HG03135 (cell line): ENCODE results near the gene HYAL1.
"Not testable (repeated sequence)": the region's sequence is repeated elsewhere in the genome, so short reads cannot be mapped to it uniquely, and the experiment has no call there.

Experiments used
- ATAC-seq: cut with Tn5 transposase; IDR thresholded peaks from one replicate; pipeline ENCODE4 v1.9.1; 2021; ENCODE audit warnings: mild to moderate bottlenecking, moderate library complexity; ENCODE audit not compliant: unreplicated experiment

Gene HYAL1

DNA sequence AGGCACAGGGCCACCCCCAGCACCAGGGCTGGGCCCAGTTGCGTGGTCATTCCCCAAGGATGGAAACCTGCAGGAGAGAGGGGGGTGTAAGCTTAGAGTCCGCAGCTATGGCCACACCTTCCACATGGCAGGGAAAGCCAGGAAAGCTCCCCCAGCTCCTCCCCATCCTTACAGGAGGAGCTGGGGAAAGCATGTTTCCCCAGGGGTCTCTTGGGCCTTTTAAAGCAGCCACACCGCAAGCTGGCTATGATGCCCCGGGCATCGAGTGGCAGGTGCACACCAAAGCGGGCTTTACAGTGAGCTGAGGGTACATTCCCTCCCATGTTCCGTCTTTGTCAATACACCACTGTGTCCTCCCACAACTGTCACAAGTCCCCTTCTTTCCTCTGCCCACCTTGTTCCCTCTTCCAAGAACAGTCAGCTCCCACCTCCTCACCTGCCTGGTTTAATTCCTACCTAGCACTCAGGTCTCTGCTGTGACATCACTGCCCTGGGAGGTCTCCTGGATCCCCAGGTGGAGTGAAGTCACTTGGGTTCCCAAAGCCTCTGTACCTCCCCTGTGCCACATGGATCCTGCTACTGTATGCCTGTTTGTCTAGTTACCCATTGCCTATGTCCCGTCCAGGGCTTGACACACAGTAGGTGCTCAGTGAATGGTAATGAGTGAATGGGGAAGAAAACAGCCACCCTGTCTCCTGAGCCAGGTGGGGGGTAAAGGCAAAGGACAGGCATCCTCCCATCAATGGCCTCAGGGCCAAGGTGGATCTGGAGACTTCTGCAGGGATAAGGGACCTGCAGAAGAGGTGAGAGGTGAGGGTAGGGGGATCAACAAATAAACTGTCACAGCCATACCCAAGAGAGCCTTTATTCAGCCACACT lies 7.6 kb downstream of the HYAL1 start:
- ATAC-seq: no peak

DNA sequence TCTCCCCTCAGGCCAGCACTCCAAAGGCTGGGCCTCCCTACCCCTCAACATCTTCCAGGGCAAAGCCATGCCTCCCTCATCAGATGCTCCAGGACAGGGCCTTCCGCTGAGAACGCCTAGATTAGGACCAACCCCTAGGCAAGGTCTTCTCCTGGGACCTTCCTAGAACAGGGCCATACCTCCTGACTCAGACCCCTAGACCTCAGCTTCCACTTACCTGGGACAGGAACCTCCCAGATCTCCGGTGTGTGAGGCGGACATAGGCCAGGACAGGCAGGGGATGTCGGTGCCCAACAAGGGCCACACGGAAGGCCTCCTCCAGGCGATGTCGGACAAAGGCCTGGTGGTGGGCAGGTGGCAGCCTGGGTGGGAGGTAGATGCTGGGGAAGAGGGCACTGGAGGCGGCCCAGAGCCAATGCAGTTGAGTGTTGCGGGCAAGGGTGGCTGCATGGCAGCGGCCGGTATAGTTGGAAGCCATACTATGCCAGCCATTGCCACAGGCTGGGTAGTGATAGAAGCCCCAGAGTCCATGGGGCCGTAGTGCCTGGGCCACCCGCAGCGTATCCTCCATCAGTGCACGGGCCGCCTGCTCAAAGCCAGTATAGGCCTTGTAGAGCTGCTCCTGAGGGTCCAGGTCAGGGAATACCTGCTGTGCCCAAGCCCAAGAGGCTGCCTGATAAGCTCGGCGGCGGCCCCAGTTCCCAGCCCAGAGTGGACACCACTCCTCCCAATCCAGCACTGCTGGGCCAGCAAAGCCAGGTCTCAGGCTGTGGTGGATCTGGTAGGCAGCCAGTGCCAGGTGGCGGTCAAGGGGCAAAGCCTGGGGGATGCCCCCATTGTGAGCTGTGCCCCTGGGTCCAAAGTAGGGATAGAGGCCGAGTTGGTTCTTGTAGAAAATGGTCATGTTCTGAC lies 8.6 kb downstream of the HYAL1 start:
- no peak for ATAC-seq

DNA sequence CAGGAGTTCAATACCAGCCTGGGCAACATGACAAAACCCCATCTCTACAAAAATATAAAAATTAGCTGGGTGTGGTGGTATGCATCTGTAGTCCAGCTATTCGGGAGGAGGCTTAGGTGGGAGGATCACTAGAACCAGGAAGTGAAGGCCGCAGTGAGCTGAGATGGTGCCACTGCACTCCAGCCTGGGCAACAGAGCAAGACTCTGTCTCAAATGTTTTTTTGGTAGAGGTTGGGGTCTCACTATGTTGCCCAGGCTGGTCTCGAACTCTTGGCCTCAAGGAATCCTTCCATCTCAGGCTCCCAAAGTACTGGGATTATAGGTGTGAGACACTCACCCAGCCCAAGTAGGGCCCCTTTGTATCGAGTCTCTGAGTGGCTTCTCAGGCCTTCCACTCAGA lies 9.3 kb downstream of the HYAL1 start:
- ATAC-seq: no peak

DNA sequence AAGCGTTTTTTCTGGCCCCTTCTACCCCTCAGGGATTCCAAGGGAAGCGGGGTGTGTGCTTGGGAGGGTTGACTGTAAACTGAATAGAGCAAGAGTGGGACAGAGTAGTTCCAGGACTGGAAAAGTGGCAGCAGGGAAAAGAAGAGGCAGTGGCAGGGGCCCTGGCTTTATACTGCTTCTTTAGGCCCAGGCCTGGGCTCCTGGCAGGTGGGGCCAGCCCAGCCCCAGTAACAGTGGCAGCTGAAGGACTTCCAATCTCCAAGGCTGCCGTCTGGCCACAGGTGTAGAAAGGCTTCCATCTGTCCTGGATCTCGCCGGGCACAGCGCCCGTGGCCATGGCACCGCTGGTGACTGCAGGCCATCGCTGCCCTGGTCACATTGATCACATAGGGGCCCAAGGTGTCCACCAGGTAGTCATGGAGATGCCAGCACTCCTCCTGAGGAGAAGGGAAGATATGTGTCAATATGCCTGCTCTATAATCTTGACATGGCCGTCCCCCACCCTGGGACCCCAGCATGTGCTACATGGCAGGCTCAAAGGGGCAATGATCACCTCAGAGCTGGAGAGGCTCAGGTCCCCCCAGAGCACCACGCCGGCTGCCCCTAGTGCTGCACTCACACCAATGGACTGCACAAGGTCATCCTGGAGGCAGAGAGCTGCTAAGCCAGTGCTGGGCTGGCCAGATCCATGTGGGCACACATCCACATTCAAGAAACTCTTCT lies 10.1 kb downstream of the HYAL1 start:
- ATAC-seq: no peak

DNA sequence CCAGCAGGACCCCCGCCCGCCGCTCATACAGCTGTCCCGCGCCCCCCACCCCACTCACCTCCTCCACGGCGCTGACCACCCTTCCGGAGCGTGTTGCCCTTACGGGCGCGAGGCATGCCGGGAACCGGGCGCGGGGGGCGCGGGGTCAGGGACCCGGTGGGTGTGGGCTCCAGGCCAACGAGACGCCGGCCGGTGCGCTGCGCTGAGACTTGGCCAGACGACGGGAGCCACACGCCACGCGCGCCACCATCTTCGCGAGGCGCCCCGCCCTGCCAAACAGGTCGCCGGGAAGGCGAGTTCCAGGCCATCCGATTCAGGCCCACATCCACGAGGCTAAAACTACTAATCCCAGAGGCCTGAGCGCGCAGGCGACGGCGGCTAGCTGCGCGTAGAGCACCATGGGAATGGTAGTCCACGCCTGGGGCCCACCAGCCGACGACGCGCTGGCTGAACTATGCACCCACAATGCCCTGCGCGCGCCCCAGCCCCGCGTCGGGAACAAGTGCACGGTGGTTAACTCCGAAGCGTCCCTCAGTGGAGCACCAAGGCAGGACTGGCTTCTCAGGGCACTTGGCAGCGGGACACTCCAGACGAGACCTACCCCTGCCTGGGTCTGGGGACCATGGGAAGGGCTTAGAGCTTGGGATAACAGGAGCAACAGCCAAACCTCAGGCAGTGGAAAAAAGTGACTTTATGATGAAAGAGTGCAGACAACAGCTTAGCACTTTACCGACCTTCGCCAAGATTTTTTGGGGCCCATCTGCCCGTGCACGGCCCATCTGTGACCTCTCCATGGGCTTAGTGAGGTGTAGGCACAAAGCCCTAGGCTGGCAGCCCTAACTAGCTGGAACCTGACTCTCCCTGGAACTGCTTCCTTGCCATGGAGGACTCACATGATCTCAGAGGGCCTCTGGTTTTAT lies 11.0 kb downstream of the HYAL1 start, which contains the start of gene IFRD2:
IFRD2 (minus strand) TSS at position 271 of the 920 bp plus-strand sequence; CDS start at position 116, 155 bp downstream.
- ATAC-seq: peak; percentile 93

DNA sequence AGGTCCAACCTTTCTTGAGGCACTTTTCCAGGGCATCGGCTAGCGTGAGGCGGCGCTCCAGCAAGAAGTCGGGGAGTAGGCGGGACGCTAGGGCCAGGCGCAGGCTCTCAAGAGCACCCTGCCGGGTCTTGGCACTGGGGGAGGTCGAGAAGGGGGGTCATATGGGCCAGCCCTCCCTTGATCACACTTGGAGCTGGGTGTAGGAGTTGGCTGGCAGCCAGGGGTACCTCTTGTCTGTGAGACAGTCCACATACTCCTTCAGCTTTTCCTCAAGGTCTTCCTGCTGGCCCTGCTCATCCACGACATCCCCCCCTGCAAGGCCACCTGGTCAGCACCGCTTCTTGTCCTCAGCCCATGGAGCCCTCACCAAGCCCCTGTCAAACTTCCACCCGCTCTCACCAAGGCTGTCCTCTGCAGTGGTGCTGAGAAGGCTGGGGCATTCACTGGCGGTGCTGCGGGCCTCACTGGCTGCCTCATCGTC lies 13.2 kb downstream of the HYAL1 start:
- no peak for ATAC-seq

DNA sequence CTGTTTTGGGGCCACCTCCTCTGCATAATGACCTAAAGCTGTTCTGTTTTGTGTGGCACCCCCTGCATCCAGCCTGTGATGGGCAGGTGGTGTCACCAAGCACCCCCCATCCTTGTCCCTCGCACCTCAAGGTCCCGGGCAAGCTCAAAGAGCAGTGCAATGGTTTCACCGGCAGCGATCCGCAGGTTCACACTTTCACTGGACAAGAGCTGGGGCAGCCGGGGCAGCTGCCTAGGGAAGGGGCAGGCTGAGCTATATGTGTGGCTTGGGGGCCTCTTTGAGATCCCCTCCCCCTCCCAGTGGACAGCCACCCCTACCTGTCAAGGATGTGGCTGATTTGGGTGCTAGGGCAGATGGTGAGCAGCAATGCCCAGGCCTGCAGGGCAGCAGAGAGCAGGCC lies 14.2 kb downstream of the HYAL1 start:
- no peak for ATAC-seq

DNA sequence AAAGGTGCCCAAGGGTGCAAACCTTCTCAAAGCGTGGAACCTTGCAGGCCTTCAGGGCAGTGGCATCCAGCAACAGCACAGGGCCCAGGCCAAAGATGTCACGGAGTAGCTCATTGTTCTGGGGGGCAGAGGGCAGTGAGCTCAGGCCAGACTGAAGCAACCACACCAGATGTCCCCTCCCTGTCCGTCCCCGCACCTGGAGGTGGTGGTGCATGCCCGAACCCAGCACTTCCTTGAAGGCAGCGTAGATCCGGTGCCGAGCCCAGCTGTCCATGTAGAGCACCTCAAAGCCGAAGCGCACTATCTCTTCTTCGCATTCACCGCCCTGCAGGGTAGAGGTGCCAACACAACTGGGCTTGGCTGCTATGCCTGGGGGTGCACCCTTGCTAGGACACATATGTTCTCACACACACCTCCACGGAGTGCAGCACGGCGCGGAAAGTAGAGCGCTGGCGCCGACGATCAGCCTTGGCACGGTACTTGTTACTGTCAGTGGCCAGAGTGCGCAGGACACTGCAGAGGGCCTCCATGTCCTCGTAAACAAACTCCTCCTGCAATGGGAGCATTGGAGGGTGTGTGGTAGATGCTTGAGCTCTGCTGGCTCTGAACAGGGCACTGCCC lies 14.9 kb downstream of the HYAL1 start:
- no peak for ATAC-seq

DNA sequence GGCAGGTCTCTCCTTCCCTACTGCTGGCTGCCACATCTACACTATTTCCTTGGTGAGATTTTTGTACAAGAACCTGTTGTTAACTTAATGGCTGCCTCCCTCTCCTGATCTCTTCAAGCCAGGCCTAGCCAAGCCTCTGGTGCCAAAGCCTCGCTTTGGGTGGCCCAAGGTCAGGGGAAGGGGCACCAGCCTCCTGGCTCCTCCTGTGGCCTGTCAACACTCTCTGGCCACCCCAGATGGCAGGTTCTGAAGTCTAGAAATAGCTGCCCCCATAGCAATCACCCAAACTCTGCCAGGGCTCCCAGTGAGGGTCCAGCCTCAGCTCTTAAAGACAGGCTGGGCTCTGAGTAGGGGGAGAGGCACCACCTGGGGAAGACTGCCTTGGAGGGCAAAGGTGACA lies 16.1 kb downstream of the HYAL1 start:
- no peak for ATAC-seq

DNA sequence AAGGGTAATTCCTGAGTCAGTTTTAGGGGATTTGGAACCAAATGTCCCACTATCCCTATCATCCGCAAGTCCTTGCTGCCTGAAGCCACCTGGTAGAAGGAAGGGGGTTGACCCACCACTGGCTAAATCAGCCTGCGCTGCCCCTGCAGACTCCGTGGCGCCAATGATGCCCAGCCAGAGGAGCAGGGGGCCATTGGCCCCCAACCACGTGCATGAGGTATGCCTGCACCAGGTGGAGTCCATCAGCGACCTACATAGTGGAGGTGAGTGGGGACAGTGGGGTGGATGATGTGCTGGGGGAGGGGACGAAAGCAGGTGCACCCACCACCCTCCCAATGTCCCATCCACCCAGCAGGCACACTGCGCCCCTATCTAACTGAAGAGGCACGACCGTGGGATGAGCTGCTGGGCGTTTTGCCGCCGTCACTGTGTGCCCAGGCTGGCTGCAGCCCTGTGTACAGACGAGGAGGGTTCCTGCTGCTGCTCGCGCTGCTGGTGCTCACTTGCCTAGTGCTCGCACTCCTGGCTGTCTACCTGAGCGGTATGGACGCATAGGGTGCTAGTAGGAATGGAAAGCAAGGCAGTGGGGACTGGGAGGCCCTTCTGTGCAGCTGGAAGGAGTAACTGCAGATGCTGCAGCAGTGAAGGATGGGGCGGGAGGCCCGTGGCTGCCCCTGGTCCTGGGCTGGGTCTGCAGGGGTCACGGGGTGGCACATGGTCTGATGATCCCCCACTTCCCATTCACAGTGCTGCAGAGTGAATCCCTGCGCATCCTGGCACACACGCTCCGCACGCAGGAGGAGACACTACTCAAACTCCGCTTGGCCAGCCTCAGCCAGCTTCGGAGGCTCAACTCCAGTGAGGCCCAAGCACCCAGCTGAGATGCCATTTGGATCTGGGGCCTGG lies 16.8 kb downstream of the HYAL1 start:
- no peak for ATAC-seq

DNA sequence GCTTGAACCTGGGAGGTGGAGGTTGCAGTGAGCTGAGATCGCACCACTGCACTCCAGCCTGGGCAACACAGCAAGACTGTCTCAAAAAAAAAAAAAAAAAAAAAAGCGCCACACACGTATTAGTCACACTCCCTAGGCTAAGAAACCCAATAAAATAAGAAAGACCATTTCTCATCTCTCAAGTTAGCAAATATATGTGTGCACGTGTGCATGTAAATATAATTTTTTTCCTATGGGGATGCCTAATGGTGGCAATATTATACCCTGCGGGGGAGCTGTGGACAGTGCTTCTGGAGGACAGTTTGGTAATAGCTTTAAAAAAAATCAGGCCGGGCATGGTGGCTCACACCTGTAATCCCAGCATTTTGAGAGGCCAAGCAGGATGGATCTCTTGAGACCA lies 19.3 kb downstream of the HYAL1 start:
- ATAC-seq: not testable (repeated sequence)

DNA sequence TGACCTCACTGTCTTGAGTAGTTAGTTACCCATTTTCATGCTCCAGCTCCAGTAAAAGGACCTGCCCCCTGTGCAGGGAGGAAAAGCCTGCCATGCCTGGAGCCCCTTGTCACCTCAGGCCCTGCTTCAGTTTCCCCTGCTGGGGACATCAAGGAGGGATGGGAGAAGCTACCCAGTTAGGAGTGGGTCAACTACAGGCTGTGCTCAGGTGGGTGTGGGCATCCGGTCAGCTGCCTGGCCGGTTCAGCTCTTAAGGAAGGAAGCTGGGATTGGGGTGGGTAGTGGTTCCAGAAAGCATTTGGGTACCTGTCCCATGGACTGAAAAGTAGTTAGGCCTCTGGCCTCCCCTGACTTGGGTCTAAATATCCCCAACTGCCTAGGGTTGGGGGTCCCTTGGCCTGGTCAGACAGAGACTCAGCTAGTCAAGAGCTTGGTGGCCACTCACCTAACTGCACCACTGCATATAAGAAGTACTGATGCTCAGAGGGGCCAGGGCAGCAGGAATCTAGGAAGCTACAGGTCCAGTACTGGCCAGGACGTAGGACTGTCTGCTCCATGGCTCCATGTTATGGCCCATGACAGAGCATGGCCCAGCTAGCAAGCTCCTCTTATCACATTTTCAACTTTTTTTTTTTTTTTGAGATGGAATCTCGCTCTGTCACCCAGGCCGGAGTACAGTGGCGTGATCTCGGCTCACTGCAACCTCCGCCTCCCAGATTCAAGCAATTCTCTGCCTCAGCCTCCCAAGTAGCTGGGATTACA lies 23.9 kb downstream of the HYAL1 start:
- ATAC-seq: no peak

DNA sequence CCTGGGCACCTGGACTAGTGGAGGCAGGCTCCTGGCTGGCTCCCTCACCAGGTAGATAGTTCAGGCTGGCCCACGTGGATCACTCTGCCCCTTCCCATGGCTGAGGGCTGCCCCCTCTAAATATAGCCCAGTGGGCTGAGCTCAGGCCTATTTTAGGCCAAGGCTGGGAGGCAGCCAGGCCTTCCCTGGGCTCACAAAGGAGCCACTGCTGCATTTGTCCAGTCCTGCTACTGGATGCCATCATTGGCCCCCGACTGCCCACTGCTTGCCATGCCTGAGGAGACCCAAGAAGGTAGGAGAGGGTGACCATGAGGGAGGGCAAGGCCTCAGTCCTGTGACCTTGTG lies 24.5 kb downstream of the HYAL1 start, which contains the start of gene LSMEM2:
LSMEM2 (plus strand) TSS at position 208 of the 345 bp plus-strand sequence; CDS start at position 235, 27 bp downstream.
- no peak for ATAC-seq

DNA sequence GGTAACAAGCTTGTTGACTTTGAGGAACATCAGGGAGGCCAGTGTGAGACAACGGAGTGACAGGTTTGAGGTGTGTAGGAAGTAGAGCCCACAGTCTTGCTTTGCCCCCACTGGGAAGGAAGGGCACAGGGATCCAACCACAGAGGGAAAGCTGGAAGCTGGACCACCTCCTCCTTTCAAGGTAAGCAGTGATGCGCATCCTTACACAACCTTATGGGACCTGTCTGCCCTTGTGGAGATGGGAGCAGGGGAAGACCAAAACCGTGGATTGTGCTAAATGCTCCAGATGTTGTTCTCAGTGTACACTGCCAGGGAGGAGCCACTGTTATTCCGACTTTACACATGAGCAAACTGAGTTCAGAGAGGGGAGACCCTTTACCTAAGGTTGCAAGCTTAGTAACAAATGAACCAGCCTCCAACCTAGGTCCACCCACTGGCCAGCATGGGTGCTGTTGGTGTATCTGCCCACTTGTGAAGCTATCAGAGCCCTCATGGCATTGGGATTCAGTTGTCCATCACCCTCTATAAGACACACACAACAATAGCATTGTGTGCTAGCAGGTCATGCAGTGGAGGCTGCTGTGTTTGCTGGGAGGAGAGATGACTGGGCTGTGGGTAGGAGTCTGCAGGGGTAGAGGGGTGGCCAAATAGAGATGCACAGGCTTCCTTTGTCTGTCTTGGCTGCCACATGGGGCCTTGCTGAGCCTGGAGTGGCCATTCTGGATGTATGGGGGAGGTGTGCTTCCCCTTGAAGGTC lies 25.1 kb downstream of the HYAL1 start:
- no peak for ATAC-seq

DNA sequence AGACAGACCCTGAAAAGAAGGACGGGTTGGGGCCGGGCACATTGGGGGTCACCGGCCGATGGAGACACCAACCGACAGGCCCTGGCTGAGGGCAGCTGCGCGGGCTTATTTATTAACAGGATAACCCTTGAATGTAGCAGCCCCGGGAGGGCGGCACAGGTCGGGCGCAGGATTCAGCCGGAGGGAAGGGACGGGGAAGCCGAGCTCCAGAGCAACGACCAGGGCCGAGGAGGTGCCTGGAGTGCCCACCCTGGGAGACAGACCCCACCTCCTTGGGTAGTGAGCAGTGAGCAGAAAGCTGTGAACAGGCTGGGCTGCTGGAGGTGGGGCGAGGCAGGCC lies 26.6 kb downstream of the HYAL1 start:
- ATAC-seq: no peak

DNA sequence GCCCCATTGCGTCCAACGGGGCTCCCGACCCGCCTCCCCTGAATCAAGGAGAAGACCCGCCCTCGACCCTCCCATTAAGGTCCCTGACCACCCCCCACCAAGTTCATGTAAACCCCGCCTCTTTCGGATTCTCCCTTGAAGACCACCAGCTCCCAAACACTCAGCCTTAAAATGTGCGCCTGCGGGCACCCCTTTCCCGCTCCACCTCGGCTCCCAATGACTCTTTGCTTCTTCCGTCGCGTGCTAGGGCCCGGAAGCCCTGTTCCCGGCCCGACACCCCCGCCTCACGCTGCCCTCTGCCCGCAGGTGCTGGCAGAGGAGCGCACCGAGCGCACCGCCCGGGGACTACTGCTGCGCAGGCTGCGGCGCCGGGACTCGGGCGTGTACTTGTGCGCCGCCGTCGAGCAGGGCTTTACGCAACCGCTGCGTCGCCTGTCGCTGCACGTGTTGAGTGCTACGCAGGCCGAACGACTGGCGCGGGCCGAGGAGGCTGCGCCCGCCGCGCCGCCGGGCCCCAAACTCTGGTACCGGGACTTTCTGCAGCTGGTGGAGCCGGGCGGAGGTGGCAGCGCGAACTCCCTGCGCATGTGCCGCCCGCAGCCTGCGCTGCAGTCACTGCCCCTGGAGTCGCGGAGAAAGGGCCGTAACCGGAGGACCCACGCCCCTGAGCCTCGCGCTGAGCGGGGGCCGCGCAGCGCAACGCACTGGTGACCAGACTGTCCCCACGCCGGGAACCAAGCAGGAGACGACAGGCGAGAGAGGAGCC lies 27.2 kb downstream of the HYAL1 start:
- ATAC-seq: no peak
